HL-60 (cell line): ENCODE measurements around the gene ABCD1.
"Not testable (repeated sequence)": the region's sequence is repeated elsewhere in the genome, so short reads cannot be mapped to it uniquely, and the experiment has no call there.

Source experiments
- DNase-seq, 2 experiments: peaks; one replicate each; pipeline ENCODE4 v3.0.0-alpha.2; 2010 to 2020; ENCODE audit warnings: low read depth in 1 of 2, low spot score in 1 of 2
- H3K27ac ChIP-seq: fragments of 250-450 bp; sonication (Bioruptor Pico); replicated peaks from 2 replicates; pipeline ENCODE4 v1.5.1; 2020; ENCODE audit warnings: mild to moderate bottlenecking, moderate library complexity
- H3K27me3 ChIP-seq: fragments of 250-450 bp; sonication (Bioruptor Pico); 2 replicates; pipeline ENCODE4 v1.5.1; 2021; ENCODE audit warnings: mild to moderate bottlenecking, moderate library complexity; ENCODE audit not compliant: insufficient read depth, poor library complexity, severe bottlenecking
- H3K4me3 ChIP-seq: replicated peaks from 2 replicates; pipeline ENCODE4 v1.5.1; 2011; ENCODE audit warnings: mild to moderate bottlenecking, control low read depth, low read length; ENCODE audit not compliant: insufficient read depth
- CTCF ChIP-seq: IDR thresholded peaks from one replicate; pipeline ENCODE4 v1.5.1; 2011; ENCODE audit warnings: low read length, control low read depth, inconsistent platforms; ENCODE audit not compliant: insufficient read depth
- GABPA ChIP-seq: IDR thresholded peaks from 2 replicates; pipeline ENCODE4 v1.6.1; 2012; ENCODE audit warnings: low read depth
- POLR2AphosphoS5 ChIP-seq: IDR thresholded peaks from 2 replicates; pipeline ENCODE4 v1.6.1; 2012; ENCODE audit warnings: low read depth
- REST ChIP-seq: IDR thresholded peaks from 2 replicates; pipeline ENCODE4 v1.6.1; 2012; ENCODE audit warnings: low read depth; ENCODE audit not compliant: insufficient replicate concordance
- SPI1 ChIP-seq: IDR thresholded peaks from 2 replicates; pipeline ENCODE4 v1.6.1; 2012; ENCODE audit warnings: low read depth, mild to moderate bottlenecking, borderline replicate concordance

ABCD1 gene

GRCh38 chrX:153692003-153692402 is 32.7 kb upstream of the ABCD1 start:
- Histone ChIP-seq H3K27me3 (no peaks in the 10 kb centered on the region), H3K27ac (no peak overlapping the region), H3K4me3 (no peak overlapping the region)
- TF ChIP-seq SPI1 (no peak), CTCF (no peak), POLR2AphosphoS5 (no peak), REST (no peak), GABPA (no peak)
- DNase-seq: no peak

GRCh38 chrX:153692611-153693156 is 32.0 kb upstream of the ABCD1 start:
- no peak for DNase-seq
- Histone ChIP-seq H3K4me3 (no peak overlapping the region), H3K27ac (no peak overlapping the region), H3K27me3 (no peaks in the 10 kb centered on the region)
- TF ChIP-seq GABPA: no peak
- TF ChIP-seq SPI1: no peak
- TF ChIP-seq POLR2AphosphoS5: no peak
- no peak for TF ChIP-seq REST
- TF ChIP-seq CTCF: no peak

GRCh38 chrX:153693216-153694086 is 31.2 kb upstream of the ABCD1 start:
- Histone ChIP-seq H3K4me3 (no peak overlapping the region), H3K27ac (no peak overlapping the region), H3K27me3 (no peaks in the 10 kb centered on the region)
- no peak for DNase-seq
- TF ChIP-seq GABPA: no peak
- no peak for TF ChIP-seq SPI1
- no peak for TF ChIP-seq CTCF
- no peak for TF ChIP-seq POLR2AphosphoS5
- no peak for TF ChIP-seq REST

- H3K27me3 ChIP-seq, DNase-seq, H3K4me3 ChIP-seq, H3K27ac ChIP-seq: not testable (repeated sequence)
Measured at GRCh38 chrX:153694256-153694655, 30.4 kb upstream of the ABCD1 start.
